ENCODE measurements around the gene PITPNM3. TPM values are rescaled to one million over a fixed set of nuclear protein-coding genes. Genes with fewer than 3 reads are reported as not detected.

The PITPNM3 gene
- total and polyA plus RNA-seq, 2 donors (not counting 1 experiment from before 2014, with no cell fraction given), result 0.99 to 1.1 TPM

- no peak overlapping the region for H3K4me2 ChIP-seq (ENCODE audit: extremely low read depth, insufficient read depth, low read length)
- no peak for DNase-seq (ENCODE audit: low read depth in 2 of 2)
- no peaks in the 10 kb centered on the region for H3K79me2 ChIP-seq (ENCODE audit: control insufficient read depth, insufficient read depth, low read length)
- no peak overlapping the region for H3K27ac ChIP-seq (ENCODE audit: insufficient read depth, low read length)
- H3K36me3 ChIP-seq (ENCODE audit: control insufficient read depth, insufficient read depth, low read length), result no peaks in the 10 kb centered on the region
- no peaks in the 10 kb centered on the region for H4K20me1 ChIP-seq (ENCODE audit: control insufficient read depth, extremely low read depth, insufficient read depth, low read length)
- no peak overlapping the region for H3K4me3 ChIP-seq (replicated peaks in 1 of 4; ENCODE audit: control extremely low read depth in 1 of 4, insufficient read depth in 1 of 4, low read depth in 3 of 4, low read length in 4 of 4)
- H3K27me3 ChIP-seq (ENCODE audit: control insufficient read depth, insufficient read depth, low read length), result no peaks in the 10 kb centered on the region
- no peak overlapping the region for H3K9ac ChIP-seq (ENCODE audit: insufficient read depth, low read length)
- TF ChIP-seq EZH2 (IDR thresholded peaks at IDR 0.05; ENCODE audit: low read length, missing control alignments), result no peak
- TF ChIP-seq CTCF (conservative IDR thresholded peaks at IDR 0.05 in 1 of 2, IDR thresholded peaks at IDR 0.05 in 1 of 2; ENCODE audit: low read depth in 1 of 2, low read length in 2 of 2), result no peak
- H3K4me1 ChIP-seq (ENCODE audit: control insufficient read depth, extremely low read depth, insufficient read depth, low read length), result no peaks in the 10 kb centered on the region
- no peaks in the 10 kb centered on the region for H3K9me3 ChIP-seq (ENCODE audit: control insufficient read depth, insufficient read depth, low read depth, low read length)
- no peak overlapping the region for H2AFZ ChIP-seq (ENCODE audit: low read length)
Observed at GRCh38 chr17:6402258-6402657, 154.1 kb downstream of the PITPNM3 start.

Other genes starting within 250 kb of the PITPNM3 start
- gene AIPL1, start 121.4 kb downstream of the PITPNM3 start, total RNA-seq, result under 0.01 TPM in 1 of 2 replicates, not detected in the other
- gene AIPL1, start 121.4 kb downstream of the PITPNM3 start, polyA plus RNA-seq, result 0.05 TPM in 1 of 2 replicates, not detected in the other
- gene PIMREG, start 112.1 kb downstream of the PITPNM3 start, total RNA-seq, result 1.5 and 10.6 TPM in 2 replicates
- gene PIMREG, start 112.1 kb downstream of the PITPNM3 start, polyA plus RNA-seq, result 6.5 and 18.5 TPM in 2 replicates
- gene KIAA0753, start 84.2 kb upstream of the PITPNM3 start, total RNA-seq, result 12.1 and 12.9 TPM in 2 replicates
- 4.6 and 5.8 TPM in 2 replicates for gene KIAA0753, start 84.2 kb upstream of the PITPNM3 start, polyA plus RNA-seq
- gene TXNDC17, start 84.5 kb upstream of the PITPNM3 start, total RNA-seq, result 75.2 and 87.5 TPM in 2 replicates
- gene TXNDC17, start 84.5 kb upstream of the PITPNM3 start, polyA plus RNA-seq, result 243 and 257 TPM in 2 replicates
- gene MED31, start 95.0 kb upstream of the PITPNM3 start, total RNA-seq, result 6.4 and 10.6 TPM in 2 replicates
- 14.7 and 17.0 TPM in 2 replicates for gene MED31, start 95.0 kb upstream of the PITPNM3 start, polyA plus RNA-seq
- gene C17orf100, start 95.2 kb upstream of the PITPNM3 start, total RNA-seq, result 0.26 and 0.33 TPM in 2 replicates
- 0.84 and 1.5 TPM in 2 replicates for gene C17orf100, start 95.2 kb upstream of the PITPNM3 start, polyA plus RNA-seq
- not detected in 2 replicates for gene SLC13A5, start 156.8 kb upstream of the PITPNM3 start, total RNA-seq
- not detected in 2 replicates for gene SLC13A5, start 156.8 kb upstream of the PITPNM3 start, polyA plus RNA-seq
- gene XAF1, start 199.5 kb upstream of the PITPNM3 start, total RNA-seq, result 57.5 and 98.9 TPM in 2 replicates
- gene XAF1, start 199.5 kb upstream of the PITPNM3 start, polyA plus RNA-seq, result 3.2 and 3.5 TPM in 2 replicates
- gene FBXO39, start 219.7 kb upstream of the PITPNM3 start, total RNA-seq, result 0.51 and 0.66 TPM in 2 replicates
- 0.10 and 0.25 TPM in 2 replicates for gene FBXO39, start 219.7 kb upstream of the PITPNM3 start, polyA plus RNA-seq

Measured in fibroblast of lung (primary cell).